Bone marrow (tissue), 2 donors: ENCODE data around the gene XRCC1.
"Not testable (repeated sequence)": the region's sequence is repeated elsewhere in the genome, so short reads cannot be mapped to it uniquely, and the experiment has no call there.

ENCODE experiments used
- DNase-seq, 2 donors: peaks; one replicate each; lab custom pipeline; 2025; lab: John Stamatoyannopoulos, UW

Gene XRCC1

GRCh38 chr19:43599635-43600295 is 24.4 kb upstream of the XRCC1 start:
- no peak for DNase-seq

- no peak for DNase-seq
Observed at GRCh38 chr19:43598445-43599240, 23.3 kb upstream of the XRCC1 start.

GRCh38 chr19:43597876-43598275 is 22.5 kb upstream of the XRCC1 start:
- no peak for DNase-seq

- DNase-seq, result no peak
Observed at GRCh38 chr19:43596842-43597461, 21.6 kb upstream of the XRCC1 start.

- peak; percentile 98 for DNase-seq
Observed at GRCh38 chr19:43595999-43596841, 20.9 kb upstream of the XRCC1 start, which contains the start of the genes IRGQ and ZNF576. Gene IRGQ, minus strand, starts transcription at chr19:43596134. Its CDS starts 796 bp downstream, at chr19:43595338. Gene ZNF576, plus strand, starts transcription at chr19:43596595. Its CDS starts 514 bp downstream, at chr19:43597109.

GRCh38 chr19:43595605-43595998 is 20.3 kb upstream of the XRCC1 start:
- no peak for DNase-seq

- DNase-seq, result peak; percentile 42 to 72
Observed at GRCh38 chr19:43594710-43595604, 19.6 kb upstream of the XRCC1 start.

GRCh38 chr19:43594081-43594697 is 18.9 kb upstream of the XRCC1 start:
- no peak for DNase-seq

- DNase-seq, result no peak
Observed at GRCh38 chr19:43592800-43593350, 17.5 kb upstream of the XRCC1 start.

- DNase-seq, result no peak
Observed at GRCh38 chr19:43591904-43592772, 16.8 kb upstream of the XRCC1 start.

GRCh38 chr19:43589678-43590077 is 14.4 kb upstream of the XRCC1 start:
- no peak for DNase-seq

GRCh38 chr19:43589277-43589676 is 13.9 kb upstream of the XRCC1 start:
- DNase-seq, result no peak

- not testable (repeated sequence) for DNase-seq
Observed at GRCh38 chr19:43587029-43587428, 11.7 kb upstream of the XRCC1 start.

GRCh38 chr19:43586346-43586745 is 11.0 kb upstream of the XRCC1 start:
- DNase-seq, result no peak

GRCh38 chr19:43584484-43584883 is 9.2 kb upstream of the XRCC1 start:
- DNase-seq, result no peak

GRCh38 chr19:43582495-43582894 is 7.2 kb upstream of the XRCC1 start:
- no peak for DNase-seq

GRCh38 chr19:43581467-43581866 is 6.1 kb upstream of the XRCC1 start:
- no peak for DNase-seq

- DNase-seq, result no peak
Observed at GRCh38 chr19:43578787-43579186, 3.5 kb upstream of the XRCC1 start.
